Measurements from ENCODE around the gene RABGEF1. TPM values are rescaled to one million over a fixed set of nuclear protein-coding genes. Genes with fewer than 3 reads are reported as not detected.

RABGEF1 gene
- total and polyA plus RNA-seq, 7 donors, result 12.0 to 23.2 (median 18.7) TPM

DNA sequence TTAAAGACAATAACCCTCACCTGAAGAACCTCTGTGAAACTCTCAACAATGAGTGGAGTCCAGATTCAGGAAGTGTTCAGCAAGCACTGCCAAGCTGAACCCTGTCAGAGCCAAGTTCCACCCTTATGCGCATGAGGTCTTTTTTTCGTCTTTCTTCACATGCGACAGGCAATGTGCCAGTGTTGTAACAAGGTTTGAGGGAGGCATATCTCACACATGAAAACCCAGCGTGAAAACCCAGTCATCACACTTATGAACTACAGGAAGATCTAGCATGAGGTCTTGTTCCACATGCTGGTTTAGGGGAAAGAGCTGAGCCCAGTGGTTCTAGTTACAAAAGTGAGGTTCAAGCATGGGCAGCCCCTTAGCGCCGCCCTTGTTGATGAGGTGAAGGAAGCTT, 49.7 kb downstream of the RABGEF1 start:
- intact Hi-C loops (cut with DNase I), result no loop called here
- Histone ChIP-seq H3K27me3 (ENCODE audit: insufficient read depth in 3 of 3, low read length in 2 of 3) (no peaks in the 10 kb centered on the region), H3K4me3 (no peak overlapping the region), H3K27ac (no peak overlapping the region), H3K4me1 (no peaks in the 10 kb centered on the region), H3K36me3 (ENCODE audit: insufficient read depth in 1 of 2, low read depth in 1 of 2) (peaks cover 8 to 91% of the 10 kb centered on the region in 2 donors), H3K9me3 (no peaks in the 10 kb centered on the region)
- DNase-seq, result no peak
- TF ChIP-seq, protein P1, sequence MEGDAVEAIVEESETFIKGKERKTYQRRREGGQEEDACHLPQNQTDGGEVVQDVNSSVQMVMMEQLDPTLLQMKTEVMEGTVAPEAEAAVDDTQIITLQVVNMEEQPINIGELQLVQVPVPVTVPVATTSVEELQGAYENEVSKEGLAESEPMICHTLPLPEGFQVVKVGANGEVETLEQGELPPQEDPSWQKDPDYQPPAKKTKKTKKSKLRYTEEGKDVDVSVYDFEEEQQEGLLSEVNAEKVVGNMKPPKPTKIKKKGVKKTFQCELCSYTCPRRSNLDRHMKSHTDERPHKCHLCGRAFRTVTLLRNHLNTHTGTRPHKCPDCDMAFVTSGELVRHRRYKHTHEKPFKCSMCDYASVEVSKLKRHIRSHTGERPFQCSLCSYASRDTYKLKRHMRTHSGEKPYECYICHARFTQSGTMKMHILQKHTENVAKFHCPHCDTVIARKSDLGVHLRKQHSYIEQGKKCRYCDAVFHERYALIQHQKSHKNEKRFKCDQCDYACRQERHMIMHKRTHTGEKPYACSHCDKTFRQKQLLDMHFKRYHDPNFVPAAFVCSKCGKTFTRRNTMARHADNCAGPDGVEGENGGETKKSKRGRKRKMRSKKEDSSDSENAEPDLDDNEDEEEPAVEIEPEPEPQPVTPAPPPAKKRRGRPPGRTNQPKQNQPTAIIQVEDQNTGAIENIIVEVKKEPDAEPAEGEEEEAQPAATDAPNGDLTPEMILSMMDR (IDR thresholded peaks at IDR 0.05), result no peak
- no peak for ATAC-seq
- 86 to 87% (median 87%) methylated on average over 6 of the region's 6 CpGs for WGBS, 3 donors

DNA sequence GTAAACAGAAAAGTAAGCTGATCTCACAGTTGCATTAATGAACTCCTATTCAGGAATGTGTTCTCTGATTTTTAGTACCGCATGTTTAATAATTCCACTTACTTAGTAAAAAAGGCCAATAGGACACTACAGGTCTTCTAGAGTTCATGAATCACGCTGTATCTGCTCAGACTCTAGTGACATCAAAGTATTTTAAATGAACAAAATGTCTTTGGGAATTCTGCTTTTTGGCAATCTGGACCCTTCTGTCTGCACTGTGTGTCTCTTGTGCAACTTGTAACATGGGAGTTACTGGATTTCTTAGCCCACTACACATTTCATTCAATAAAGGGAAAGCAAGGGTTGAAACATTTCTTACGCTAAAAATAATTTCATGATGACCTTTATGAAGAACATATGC, 50.2 kb downstream of the RABGEF1 start:
- DNase-seq, result no peak
- Histone ChIP-seq H3K4me3 (no peak overlapping the region), H3K27ac (no peak overlapping the region), H3K4me1 (no peaks in the 10 kb centered on the region), H3K36me3 (ENCODE audit: insufficient read depth in 1 of 2, low read depth in 1 of 2) (peaks cover 8 to 91% of the 10 kb centered on the region in 2 donors), H3K27me3 (ENCODE audit: insufficient read depth in 3 of 3, low read length in 2 of 3) (no peaks in the 10 kb centered on the region), H3K9me3 (no peaks in the 10 kb centered on the region)
- 93 to 95% (median 93%) methylated on average over 3 of the region's 3 CpGs for WGBS, 3 donors
- TF ChIP-seq, protein P1 (IDR thresholded peaks at IDR 0.05), result no peak
- no peak for ATAC-seq
- intact Hi-C loops (cut with DNase I), result no loop called here

DNA sequence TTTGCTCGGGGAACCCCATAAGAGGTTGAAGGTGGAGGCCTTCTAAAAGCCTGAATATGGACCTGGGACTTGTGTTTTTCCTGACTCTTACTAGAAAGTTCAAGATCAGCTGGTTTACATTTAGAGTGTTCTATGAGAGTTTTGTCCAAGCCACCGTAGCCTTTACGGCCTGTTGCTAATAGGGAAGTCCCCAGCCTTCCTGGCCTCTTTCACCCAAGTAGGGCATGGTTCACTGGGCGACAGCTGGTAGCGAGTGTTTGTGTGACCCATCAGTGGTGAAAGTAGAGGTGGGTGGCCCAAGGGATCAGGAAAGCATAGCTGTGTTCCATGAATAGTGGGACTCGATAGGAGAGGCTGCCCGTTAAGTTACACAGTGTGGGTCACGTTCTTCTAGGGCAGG, 60.1 kb downstream of the RABGEF1 start:
- ATAC-seq (no peak), DNase-seq (no peak)
- H3K4me1 ChIP-seq, result no peaks in the 10 kb centered on the region
- H3K36me3 ChIP-seq (ENCODE audit: insufficient read depth in 1 of 2, low read depth in 1 of 2), result peaks cover 20 to 96% of the 10 kb centered on the region in 2 donors
- intact Hi-C loops (cut with DNase I), result no loop called here
- no peak overlapping the region for H3K4me3 ChIP-seq
- 85 to 92% (median 91%) methylated on average over 8 of the region's 8 CpGs for WGBS, 3 donors
- no peaks in the 10 kb centered on the region for H3K9me3 ChIP-seq
- H3K27me3 ChIP-seq (ENCODE audit: insufficient read depth in 3 of 3, low read length in 2 of 3), result no peaks in the 10 kb centered on the region
- H3K27ac ChIP-seq, result no peak overlapping the region
- TF ChIP-seq, protein P1 (IDR thresholded peaks at IDR 0.05), result no peak

DNA sequence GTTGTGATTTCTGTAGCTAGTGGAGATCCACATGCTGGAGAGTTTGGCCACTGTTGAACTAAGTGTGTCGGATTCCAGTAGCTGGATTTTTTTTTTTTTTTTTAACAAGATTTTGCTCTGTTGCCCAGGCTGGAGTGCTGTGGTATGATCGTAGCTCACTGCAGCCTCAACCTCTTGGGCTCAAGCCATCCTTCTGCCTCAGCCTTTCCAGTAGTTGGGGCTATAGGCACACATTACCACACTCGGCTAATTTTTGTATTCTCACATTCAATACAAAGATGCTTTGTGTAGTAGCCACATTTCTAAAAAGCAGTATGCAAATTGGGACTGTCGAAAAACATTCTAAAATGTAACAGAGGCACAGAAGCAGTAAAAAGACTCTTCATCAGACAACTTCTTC, 63.5 kb downstream of the RABGEF1 start:
- WGBS, 3 donors, result 55 to 65% (median 59%) methylated on average over 4 of the region's 4 CpGs
- Histone ChIP-seq H3K27me3 (ENCODE audit: insufficient read depth in 3 of 3, low read length in 2 of 3) (no peaks in the 10 kb centered on the region), H3K4me1 (no peaks in the 10 kb centered on the region), H3K36me3 (ENCODE audit: insufficient read depth in 1 of 2, low read depth in 1 of 2) (peaks cover 17 to 96% of the 10 kb centered on the region in 2 donors), H3K4me3 (no peak overlapping the region), H3K27ac (no peak overlapping the region), H3K9me3 (no peaks in the 10 kb centered on the region)
- DNase-seq (no peak), ATAC-seq (peak in 1 of 4 donors; percentile 51)
- TF ChIP-seq, protein P1 (IDR thresholded peaks at IDR 0.05), result no peak
- intact Hi-C loops (cut with DNase I), result no loop called here

- H3K27me3 ChIP-seq (ENCODE audit: insufficient read depth in 3 of 3, low read length in 2 of 3), result no peaks in the 10 kb centered on the region
- no peak overlapping the region for H3K27ac ChIP-seq
- H3K36me3 ChIP-seq (ENCODE audit: insufficient read depth in 1 of 2, low read depth in 1 of 2), result peaks cover 17 to 94% of the 10 kb centered on the region in 2 donors
- DNase-seq (no peak), ATAC-seq (no peak)
- 92 to 95% (median 95%) methylated on average over 9 of the region's 9 CpGs for WGBS, 3 donors
- no peak overlapping the region for H3K4me3 ChIP-seq
- TF ChIP-seq, protein P1 (IDR thresholded peaks at IDR 0.05), result no peak
- intact Hi-C loops (cut with DNase I), result no loop called here
- no peaks in the 10 kb centered on the region for H3K4me1 ChIP-seq
- H3K9me3 ChIP-seq, result no peaks in the 10 kb centered on the region
Measured at GRCh38 chr7:66807736-66808135, 67.2 kb downstream of the RABGEF1 start.

Measured in psoas muscle (tissue), 8 donors.